Mucosa of descending colon (tissue), 3 donors: ENCODE data around the gene ACOX1. TPM values are rescaled to one million over a fixed set of nuclear protein-coding genes. Genes with fewer than 3 reads are reported as not detected.

Experiments
- ATAC-seq: fragments of 200-7000 bp; cut with Tn5 transposase; one replicate; pipeline ENCODE4 v1.9.1; 2020; ENCODE audit warnings: mild to moderate bottlenecking, moderate library complexity
- DNase-seq, 3 donors: peaks; one replicate each; pipeline ENCODE4 v3.0.0-alpha.2; 2020
- H3K36me3 ChIP-seq: fragments of 200-600 bp; one replicate; pipeline ENCODE4 v1.8.0; 2021; ENCODE audit warnings: low read depth, mild to moderate bottlenecking
- H3K4me1 ChIP-seq: fragments of 200-600 bp; one replicate; pipeline ENCODE4 v1.8.0; 2021; ENCODE audit warnings: low read depth, mild to moderate bottlenecking
- H3K4me3 ChIP-seq: fragments of 200-600 bp; one replicate; pipeline ENCODE4 v1.8.0; 2021; ENCODE audit warnings: mild to moderate bottlenecking
- H3K9me3 ChIP-seq: fragments of 200-600 bp; one replicate; pipeline ENCODE4 v1.8.0; 2021; ENCODE audit warnings: mild to moderate bottlenecking
- CTCF ChIP-seq: fragments of 200-600 bp; IDR thresholded peaks from one replicate; pipeline ENCODE4 v1.8.0; 2022; ENCODE audit warnings: antibody characterized with exemption, mild to moderate bottlenecking
- intact Hi-C, 2 donors: fragments of 100-400 bp; cut with DNase I in 1 of 2; cut with micrococcal nuclease in 1 of 2; formaldehyde crosslinking; loops; one replicate each; pipeline versions ENCODE4 v1.11.0 to v1.11.1; 2022; cut with DNase I, micrococcal nuclease
- total RNA-seq, 3 donors: library from RNA; stranded (reverse); fragmentation: NEBNext Ultra II Directional in 2 of 3; extraction: Animal tissue kit (Norgen Biotek cat#: 25700) in 2 of 3; gene quantifications; one replicate each; pipeline versions ENCODE4 v1.2.1 to v1.2.4, GENCODE V29; 2021 to 2023
- donor health status: DM: no; HTN: no; CAD: no; lungs with moderate emphysema.
- donor health status: DM: no; HTN: no; CAD: no.
- donor health status: DM: no; HTN: yes; CAD: no.

The ACOX1 gene
- total RNA-seq, 3 donors from 2014 or later: 128 to 272 (median 154) TPM

GRCh38 chr17:76023900-76024237, 44.9 kb upstream of the ACOX1 start:
- Histone ChIP-seq H3K4me1 (peaks cover 18% of the 10 kb centered on the region), H3K9me3 (no peaks in the 10 kb centered on the region), H3K4me3 (no peak overlapping the region), H3K36me3 (no peaks in the 10 kb centered on the region)
- intact Hi-C loops: no loop called here
- DNase-seq: peak in 1 of 3 donors; percentile 29
- ATAC-seq: no peak
- no peak for TF ChIP-seq CTCF

GRCh38 chr17:76022973-76023899, 44.3 kb upstream of the ACOX1 start:
- ATAC-seq: no peak
- Histone ChIP-seq H3K4me3 (no peak overlapping the region), H3K4me1 (peaks cover 15% of the 10 kb centered on the region), H3K9me3 (no peaks in the 10 kb centered on the region), H3K36me3 (no peaks in the 10 kb centered on the region)
- intact Hi-C loops: no loop called here
- TF ChIP-seq CTCF: no peak
- DNase-seq: no peak

GRCh38 chr17:76022285-76022684, 43.3 kb upstream of the ACOX1 start:
- no peak for TF ChIP-seq CTCF
- Histone ChIP-seq H3K9me3 (no peaks in the 10 kb centered on the region), H3K4me3 (no peak overlapping the region), H3K4me1 (peaks cover 6% of the 10 kb centered on the region), H3K36me3 (no peaks in the 10 kb centered on the region)
- intact Hi-C loops: no loop called here
- DNase-seq (no peak), ATAC-seq (no peak)

GRCh38 chr17:76019833-76020467, 41.0 kb upstream of the ACOX1 start:
- Histone ChIP-seq H3K9me3 (no peaks in the 10 kb centered on the region), H3K36me3 (no peaks in the 10 kb centered on the region)
- intact Hi-C loops: no loop called here

GRCh38 chr17:76018801-76019200, 39.8 kb upstream of the ACOX1 start:
- TF ChIP-seq CTCF: no peak
- no peaks in the 10 kb centered on the region for H3K9me3 ChIP-seq
- no peaks in the 10 kb centered on the region for H3K36me3 ChIP-seq
- DNase-seq (no peak), ATAC-seq (no peak)
- H3K4me3 ChIP-seq: no peak overlapping the region
- intact Hi-C loops: no loop called here
- no peaks in the 10 kb centered on the region for H3K4me1 ChIP-seq

More at GRCh38 chr17:76019833-76020467, 41.0 kb upstream of the ACOX1 start:
- TF ChIP-seq CTCF: no peak
- H3K4me1 ChIP-seq: no peaks in the 10 kb centered on the region
- no peak overlapping the region for H3K4me3 ChIP-seq
- no peak for DNase-seq
- ATAC-seq: no peak
